NT2/D1 (cell line): ENCODE data around the gene GEMIN5.

Source experiments
- YY1 ChIP-seq: IDR thresholded peaks from 2 replicates; pipeline ENCODE4 v1.6.1; 2011; ENCODE audit not compliant: insufficient read length, insufficient read depth
- ZNF274 ChIP-seq: IDR thresholded peaks from 2 replicates; pipeline ENCODE4 v1.6.1; 2011; ENCODE audit warnings: mild to moderate bottlenecking, low read depth, low read length

DNA sequence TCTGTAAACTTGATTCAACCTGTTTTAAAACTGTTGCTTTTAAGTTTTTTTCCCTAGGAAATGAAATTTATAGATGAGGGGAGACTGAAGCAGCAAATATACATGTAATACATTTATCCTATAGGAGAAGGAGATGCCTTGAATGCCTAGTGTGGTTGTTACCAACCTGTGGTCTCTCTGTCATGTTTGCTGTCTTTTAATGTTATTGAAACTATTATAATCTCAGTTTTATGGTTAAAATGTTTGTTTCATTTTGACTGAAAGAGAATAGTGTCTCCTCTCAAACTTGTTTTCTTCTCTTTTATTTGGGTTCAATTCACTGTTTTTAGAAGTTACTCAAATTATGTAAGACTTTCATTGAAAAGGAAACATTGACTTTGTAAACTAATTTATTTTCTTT, 18.7 kb upstream of the GEMIN5 start:
- TF ChIP-seq ZNF274 (no peak), YY1 (no peak)
